Activated naive CD4-positive, alpha-beta T cell treated with anti-CD3 and anti-CD28 coated beads, Interleukin-2, amount 10 ng/mL, durations not matched to agents 5 hours and 36 hours (primary cell): Measurements from ENCODE around the gene AKR1A1. TPM values are rescaled to one million over a fixed set of nuclear protein-coding genes. Genes with fewer than 3 reads are reported as not detected.

Experiments used
- total RNA-seq, 2 experiments: library from RNA; stranded (reverse); gene quantifications; one replicate each; pipeline ENCODE4 v1.2.3, GENCODE V29; 2021

AKR1A1 gene
- 100 to 1,000 TPM; 135 to 143 TPM for total RNA-seq

GRCh38 chr1:45550401-45551351 is at the start of gene AKR1A1:
TSS of gene AKR1A1 (plus strand) at chr1:45550826. CDS start at chr1:45561795, 10,969 bp downstream.

GRCh38 chr1:45521413-45522323 is 29.0 kb upstream of the AKR1A1 start, which contains the start of gene PRDX1:
TSS of gene PRDX1 (minus strand) at chr1:45521884. CDS start at chr1:45519043, 2,841 bp downstream.

DNA sequence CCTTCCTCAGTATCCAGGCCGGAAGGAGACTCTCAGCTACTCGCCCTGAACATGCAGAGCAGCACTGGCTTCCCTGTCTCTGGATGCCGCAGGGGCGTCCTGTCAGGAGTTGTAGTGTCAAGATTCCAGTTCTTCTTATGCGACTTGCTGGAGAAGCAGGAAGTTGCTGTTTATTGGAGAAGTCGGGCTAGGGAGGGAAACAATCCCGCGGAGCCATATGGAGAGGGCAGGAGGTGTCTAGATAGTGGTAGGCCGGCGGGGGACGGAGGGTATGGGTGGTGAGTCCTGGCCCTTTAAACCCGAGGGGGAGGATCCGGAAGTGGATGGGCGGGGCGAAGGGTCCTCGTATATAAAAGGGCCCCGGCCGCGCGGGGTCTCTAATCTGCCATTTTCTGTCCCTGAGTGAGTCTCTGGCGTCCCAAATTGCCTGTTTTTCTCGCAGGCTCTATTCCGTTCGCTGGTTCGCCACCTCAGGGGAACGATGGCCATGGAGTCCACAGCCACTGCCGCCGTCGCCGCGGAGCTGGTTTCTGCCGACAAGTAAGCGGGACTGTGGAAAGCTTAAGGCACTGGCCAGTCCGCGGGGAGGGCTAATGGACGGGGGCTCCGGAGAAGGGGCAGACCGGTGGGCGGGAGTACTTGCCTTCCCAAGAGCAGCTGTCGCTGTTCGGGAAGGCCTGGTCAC is 33.2 kb downstream of the AKR1A1 start, which contains the start of gene NASP:
Gene NASP (plus strand): TSS at position 376 of the 685 bp plus-strand sequence. CDS start 106 bp downstream, at position 482.

Other genes with a start within 250 kb of the AKR1A1 start
- gene HPDL, start 223.9 kb upstream of the AKR1A1 start, total RNA-seq, result 1 to 10 TPM; 5.0 to 6.5 TPM
- gene TOE1, start 210.7 kb upstream of the AKR1A1 start, total RNA-seq, result 10 to 100 TPM; 17.5 to 18.4 TPM
- gene MUTYH, start 210.4 kb upstream of the AKR1A1 start, total RNA-seq, result 10 to 100 TPM; 44.6 to 49.2 TPM
- 1 to 10 TPM; 4.0 to 4.4 TPM for gene TESK2, start 59.7 kb upstream of the AKR1A1 start, total RNA-seq
- gene CCDC163, start 50.8 kb upstream of the AKR1A1 start, total RNA-seq, result 1 to 10 TPM; 3.6 to 5.8 TPM
- 1 to 10 TPM; 6.7 to 8.2 TPM for gene MMACHC, start 50.5 kb upstream of the AKR1A1 start, total RNA-seq
- gene PRDX1, start 28.9 kb upstream of the AKR1A1 start, total RNA-seq, result 100 to 1,000 TPM; 213 to 227 TPM
- gene NASP, start 33.2 kb downstream of the AKR1A1 start, total RNA-seq, result 100 to 1,000 TPM; 149 to 157 TPM
- 1 to 10 TPM; 4.0 to 4.1 TPM for gene CCDC17, start 73.2 kb downstream of the AKR1A1 start, total RNA-seq
- gene GPBP1L1, start 135.7 kb downstream of the AKR1A1 start, total RNA-seq, result 100 to 1,000 TPM; 116 to 121 TPM
- gene TMEM69, start 137.4 kb downstream of the AKR1A1 start, total RNA-seq, result 10 to 100 TPM; 21.1 to 21.5 TPM
- gene IPP, start 199.8 kb downstream of the AKR1A1 start, total RNA-seq, result 10 to 100 TPM; 10.3 to 12.4 TPM